Testis (tissue), 3 donors: Measurements from ENCODE around the gene AOAH. TPM values are rescaled to one million over a fixed set of nuclear protein-coding genes. Genes with fewer than 3 reads are reported as not detected.
"Not testable (repeated sequence)": the region's sequence is repeated elsewhere in the genome, so short reads cannot be mapped to it uniquely, and the experiment has no call there.

ENCODE experiments used
- DNase-seq: peaks from one replicate; pipeline ENCODE4 v3.0.0-alpha.2; 2019
- H3K27ac ChIP-seq, 2 donors: fragments of 200-600 bp; sonication (generic); one replicate each; pipeline ENCODE4 v1.5.1; 2019
- H3K27me3 ChIP-seq: fragments of 200-600 bp; sonication (generic); one replicate; pipeline ENCODE4 v1.5.1; 2019
- H3K36me3 ChIP-seq: fragments of 200-600 bp; sonication (generic); one replicate; pipeline ENCODE4 v1.5.1; 2017; ENCODE audit warnings: low read depth; ENCODE audit errors: missing control alignments
- H3K4me1 ChIP-seq: fragments of 200-600 bp; sonication (generic); one replicate; pipeline ENCODE4 v1.5.1; 2019
- H3K4me3 ChIP-seq, 2 donors: fragments of 200-600 bp; sonication (generic); one replicate each; pipeline ENCODE4 v1.5.1; 2017 to 2019
- H3K9me3 ChIP-seq: fragments of 200-600 bp; sonication (generic); one replicate; pipeline ENCODE4 v1.5.1; 2017
- CTCF ChIP-seq, 3 experiments: fragments of 450-650 bp in 2 of 3; fragments of 200-600 bp in 1 of 3; sonication (generic) in 1 of 3; IDR thresholded peaks; one replicate each; pipeline ENCODE4 v1.5.1; 2016 to 2019; ENCODE audit warnings: antibody characterized with exemption in 3 of 3, mild to moderate bottlenecking in 2 of 3, moderate library complexity in 1 of 3
- POLR2A ChIP-seq: fragments of 450-650 bp; IDR thresholded peaks from one replicate; pipeline ENCODE4 v1.6.1; 2017; ENCODE audit warnings: antibody characterized with exemption, mild to moderate bottlenecking, moderate library complexity
- WGBS, 2 donors: methylation state at CpG; one replicate each; pipeline ENCODE4 v1.1.5; 2018; 5-methylcytosine and 5-hydroxymethylcytosine counted together
- intact Hi-C: fragments of 100-400 bp; cut with DNase I; formaldehyde crosslinking; loops from one replicate; pipeline ENCODE4 v1.15.1; 2023; ENCODE audit warnings: low total_unique reads
- polyA plus RNA-seq: library from polyadenylated mRNA; stranded (reverse); fragments of 350-450 nt; fragmentation: Illumina TruSeq; extraction: RNeasy Lipid Tissue Mini Kit (QIAGEN cat#74804); gene quantifications from one replicate; pipeline ENCODE4 v1.2.3, GENCODE V29; 2014; ENCODE audit warnings: low read depth, low replicate concordance; ENCODE audit not compliant: insufficient read depth
- total RNA-seq, 2 donors: library from RNA; depleted of rRNA; stranded (reverse); fragments of >200 nt; gene quantifications; one replicate each; pipeline ENCODE4 v1.2.3, GENCODE V29; 2016

AOAH gene
- total and polyA plus RNA-seq, 3 donors from 2014 or later, result 1.7 to 4.6 (median 3.8) TPM

GRCh38 chr7:36708767-36709166 is 15.5 kb downstream of the AOAH start:
- no peak for DNase-seq
- Histone ChIP-seq H3K9me3 (no peaks in the 10 kb centered on the region), H3K27ac (no peak overlapping the region), H3K4me3 (no peak overlapping the region), H3K27me3 (no peaks in the 10 kb centered on the region), H3K4me1 (no peaks in the 10 kb centered on the region), H3K36me3 (no peaks in the 10 kb centered on the region)
- intact Hi-C loops, result no loop called here
- 70 to 82% methylated on average over 5 of the region's 5 CpGs for WGBS, 2 donors
- TF ChIP-seq POLR2A, result no peak
- TF ChIP-seq CTCF (IDR thresholded peaks at IDR 0.05), result no peak

GRCh38 chr7:36707898-36708297 is 16.4 kb downstream of the AOAH start:
- H3K4me1 ChIP-seq, result no peaks in the 10 kb centered on the region
- 70 to 79% methylated on average over 4 of the region's 4 CpGs for WGBS, 2 donors
- intact Hi-C loops, result no loop called here
- no peak overlapping the region for H3K27ac ChIP-seq
- no peak overlapping the region for H3K4me3 ChIP-seq
- H3K9me3 ChIP-seq, result no peaks in the 10 kb centered on the region
- no peaks in the 10 kb centered on the region for H3K36me3 ChIP-seq
- no peak for DNase-seq
- TF ChIP-seq POLR2A (no peak), CTCF (IDR thresholded peaks at IDR 0.05) (no peak)
- no peaks in the 10 kb centered on the region for H3K27me3 ChIP-seq

GRCh38 chr7:36707465-36707864 is 16.8 kb downstream of the AOAH start:
- DNase-seq, result no peak
- WGBS, 2 donors, result 84 to 89% methylated on average over 3 of the region's 3 CpGs

GRCh38 chr7:36703860-36704259 is 20.4 kb downstream of the AOAH start:
- H3K4me3 ChIP-seq, H3K27me3 ChIP-seq, DNase-seq, H3K9me3 ChIP-seq, H3K4me1 ChIP-seq, H3K36me3 ChIP-seq, H3K27ac ChIP-seq, intact Hi-C loops: not testable (repeated sequence)
- 85 to 92% methylated on average over 5 of the region's 5 CpGs for WGBS, 2 donors

More at GRCh38 chr7:36707465-36707864, 16.8 kb downstream of the AOAH start:
- Histone ChIP-seq H3K4me1 (no peaks in the 10 kb centered on the region), H3K9me3 (no peaks in the 10 kb centered on the region), H3K36me3 (no peaks in the 10 kb centered on the region), H3K4me3 (no peak overlapping the region), H3K27me3 (no peaks in the 10 kb centered on the region), H3K27ac (no peak overlapping the region)
- intact Hi-C loops, result no loop called here
- TF ChIP-seq POLR2A, result no peak
- TF ChIP-seq CTCF (IDR thresholded peaks at IDR 0.05), result no peak

- TF ChIP-seq POLR2A (no peak), CTCF (IDR thresholded peaks at IDR 0.05) (no peak)
- H3K27me3 ChIP-seq, result no peaks in the 10 kb centered on the region
- no peaks in the 10 kb centered on the region for H3K9me3 ChIP-seq
- intact Hi-C loops, result no loop called here
- no peak for DNase-seq
- no peaks in the 10 kb centered on the region for H3K4me1 ChIP-seq
- no peaks in the 10 kb centered on the region for H3K36me3 ChIP-seq
- 69 to 87% methylated on average over 5 of the region's 5 CpGs for WGBS, 2 donors
- H3K4me3 ChIP-seq, result no peak overlapping the region
- H3K27ac ChIP-seq, result no peak overlapping the region
Observed at GRCh38 chr7:36692456-36692855, 31.8 kb downstream of the AOAH start.
